GM18520 (cell line): ENCODE results near the gene FSTL5.

ENCODE experiments used
- ATAC-seq: cut with Tn5 transposase; IDR thresholded peaks from one replicate; pipeline ENCODE4 v1.9.1; 2021; ENCODE audit not compliant: unreplicated experiment

FSTL5 gene

GRCh38 chr4:161604516-161605300 lies 559.1 kb downstream of the FSTL5 start:
- peak; percentile 73 for ATAC-seq

GRCh38 chr4:161601011-161601410 lies 562.8 kb downstream of the FSTL5 start:
- ATAC-seq = no peak

GRCh38 chr4:161595230-161595771 lies 568.5 kb downstream of the FSTL5 start:
- ATAC-seq = no peak

- ATAC-seq = no peak
Observed at GRCh38 chr4:161585011-161585410, 578.8 kb downstream of the FSTL5 start.

GRCh38 chr4:161583549-161583948 lies 580.3 kb downstream of the FSTL5 start:
- ATAC-seq = no peak

GRCh38 chr4:161581262-161582230 lies 582.3 kb downstream of the FSTL5 start:
- peak; percentile 70 for ATAC-seq

GRCh38 chr4:161577579-161578301 lies 586.1 kb downstream of the FSTL5 start:
- ATAC-seq = no peak

GRCh38 chr4:161573836-161574235 lies 590.0 kb downstream of the FSTL5 start:
- ATAC-seq = no peak

- ATAC-seq = no peak
Observed at GRCh38 chr4:161564230-161564834, 599.5 kb downstream of the FSTL5 start.

GRCh38 chr4:161555689-161556660 lies 607.8 kb downstream of the FSTL5 start:
- ATAC-seq = peak; percentile 81

- ATAC-seq = no peak
Observed at GRCh38 chr4:161554372-161554990, 609.3 kb downstream of the FSTL5 start.

- no peak for ATAC-seq
Observed at GRCh38 chr4:161546902-161547301, 616.9 kb downstream of the FSTL5 start.

GRCh38 chr4:161540265-161540664 lies 623.5 kb downstream of the FSTL5 start:
- no peak for ATAC-seq

- peak; percentile 54 for ATAC-seq
Observed at GRCh38 chr4:161538941-161539340, 624.9 kb downstream of the FSTL5 start.

- no peak for ATAC-seq
Observed at GRCh38 chr4:161530710-161531109, 633.1 kb downstream of the FSTL5 start.

GRCh38 chr4:161525121-161525520 lies 638.7 kb downstream of the FSTL5 start:
- ATAC-seq = peak; percentile 89

- no peak for ATAC-seq
Observed at GRCh38 chr4:161522031-161522430, 641.8 kb downstream of the FSTL5 start.

- ATAC-seq = no peak
Observed at GRCh38 chr4:161519611-161520010, 644.2 kb downstream of the FSTL5 start.

GRCh38 chr4:161517941-161518340 lies 645.9 kb downstream of the FSTL5 start:
- no peak for ATAC-seq
